ENCODE measurements around the gene MAPKBP1. TPM values are rescaled to one million over a fixed set of nuclear protein-coding genes. Genes with fewer than 3 reads are reported as not detected.

Gene MAPKBP1
- total and polyA plus RNA-seq, 2 of the 13 experiments (the other 11 are each of a cell fraction or from before 2014, with no cell fraction given): 3.0 to 7.3 TPM

GRCh38 chr15:41774062-41774881 lies at the start of gene MAPKBP1 (continued):
- TF ChIP-seq ZBTB40 (IDR thresholded peaks at IDR 0.05) (no peak), ZBTB40 (CRISPR knock-in tag; IDR thresholded peaks at IDR 0.05) (peak; percentile 85), NFIB (CRISPR knock-in tag; IDR thresholded peaks at IDR 0.05; ENCODE audit: borderline replicate concordance) (no peak), ZNF281 (CRISPR knock-in tag; IDR thresholded peaks at IDR 0.05; ENCODE audit: borderline replicate concordance) (peak; percentile 91), MATR3 (CRISPR knock-in tag; IDR thresholded peaks at IDR 0.05) (no peak), CENPBD1 (CRISPR knock-in tag; IDR thresholded peaks at IDR 0.05; ENCODE audit: borderline replicate concordance, low read depth) (no peak; the same call in 1 of the 2 replicates), ZNF274 (CRISPR knock-in tag; IDR thresholded peaks at IDR 0.05) (peak; percentile 96), PRDM15 (CRISPR knock-in tag; IDR thresholded peaks at IDR 0.05) (peak; percentile 51; the same call in 1 of the 2 replicates), HMG20A (CRISPR knock-in tag; IDR thresholded peaks at IDR 0.05; ENCODE audit: borderline replicate concordance) (no peak; the same call in 1 of the 2 replicates), U2AF2 (IDR thresholded peaks at IDR 0.05; ENCODE audit: low read depth, low read length) (no peak), PITX1 (CRISPR knock-in tag; IDR thresholded peaks at IDR 0.05) (peak; percentile 93), ZNF251 (CRISPR knock-in tag; IDR thresholded peaks at IDR 0.05) (no peak)
